Right atrium auricular region (tissue), 2 donors: ENCODE data around the gene TRIM72. TPM values are rescaled to one million over a fixed set of nuclear protein-coding genes. Genes with fewer than 3 reads are reported as not detected.
"Not testable (repeated sequence)": the region's sequence is repeated elsewhere in the genome, so short reads cannot be mapped to it uniquely, and the experiment has no call there.

Source experiments
- DNase-seq: peaks from one replicate; pipeline ENCODE4 v3.0.0-alpha.2; 2019; ENCODE audit warnings: low spot score
- H3K27ac ChIP-seq, 2 donors: fragments of 200-600 bp; sonication (generic); 1 replicate in 1 of 2; 2 replicates in 1 of 2; pipeline ENCODE4 v1.5.1; 2016 to 2019
- H3K27me3 ChIP-seq, 2 donors: fragments of 200-600 bp; sonication (generic); one replicate each; pipeline versions ENCODE4 v1.5.1 to v1.6.0; 2017 to 2019
- H3K36me3 ChIP-seq: fragments of 200-600 bp; sonication (generic); one replicate; pipeline ENCODE4 v1.5.1; 2016
- H3K4me1 ChIP-seq, 2 donors: fragments of 200-600 bp; sonication (generic); one replicate each; pipeline versions ENCODE4 v1.5.1 to v1.6.0; 2017 to 2019
- H3K4me3 ChIP-seq, 2 donors: fragments of 200-600 bp; sonication (generic); 1 replicate in 1 of 2; 2 replicates in 1 of 2; pipeline ENCODE4 v1.5.1; 2017 to 2019; ENCODE audit warnings: mild to moderate bottlenecking in 1 of 2, moderate library complexity in 1 of 2
- H3K9me3 ChIP-seq, 2 donors: fragments of 200-600 bp; sonication (generic); one replicate each; pipeline ENCODE4 v1.5.1; 2019
- total RNA-seq, 2 donors: library from RNA; depleted of rRNA; stranded (reverse); fragments of >200 nt; gene quantifications; one replicate each; pipeline ENCODE4 v1.1.0, GENCODE V29; 2016
- TF ChIP-seq, protein P1 (sequence below), 2 donors: fragments of 200-600 bp; sonication (generic); IDR thresholded peaks; one replicate each; pipeline ENCODE4 v1.5.1; 2019; ENCODE audit warnings: antibody characterized with exemption in 2 of 2

Gene TRIM72, protein sequence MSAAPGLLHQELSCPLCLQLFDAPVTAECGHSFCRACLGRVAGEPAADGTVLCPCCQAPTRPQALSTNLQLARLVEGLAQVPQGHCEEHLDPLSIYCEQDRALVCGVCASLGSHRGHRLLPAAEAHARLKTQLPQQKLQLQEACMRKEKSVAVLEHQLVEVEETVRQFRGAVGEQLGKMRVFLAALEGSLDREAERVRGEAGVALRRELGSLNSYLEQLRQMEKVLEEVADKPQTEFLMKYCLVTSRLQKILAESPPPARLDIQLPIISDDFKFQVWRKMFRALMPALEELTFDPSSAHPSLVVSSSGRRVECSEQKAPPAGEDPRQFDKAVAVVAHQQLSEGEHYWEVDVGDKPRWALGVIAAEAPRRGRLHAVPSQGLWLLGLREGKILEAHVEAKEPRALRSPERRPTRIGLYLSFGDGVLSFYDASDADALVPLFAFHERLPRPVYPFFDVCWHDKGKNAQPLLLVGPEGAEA
- under 1 TPM; 0.04 to 0.11 TPM for total RNA-seq

DNA sequence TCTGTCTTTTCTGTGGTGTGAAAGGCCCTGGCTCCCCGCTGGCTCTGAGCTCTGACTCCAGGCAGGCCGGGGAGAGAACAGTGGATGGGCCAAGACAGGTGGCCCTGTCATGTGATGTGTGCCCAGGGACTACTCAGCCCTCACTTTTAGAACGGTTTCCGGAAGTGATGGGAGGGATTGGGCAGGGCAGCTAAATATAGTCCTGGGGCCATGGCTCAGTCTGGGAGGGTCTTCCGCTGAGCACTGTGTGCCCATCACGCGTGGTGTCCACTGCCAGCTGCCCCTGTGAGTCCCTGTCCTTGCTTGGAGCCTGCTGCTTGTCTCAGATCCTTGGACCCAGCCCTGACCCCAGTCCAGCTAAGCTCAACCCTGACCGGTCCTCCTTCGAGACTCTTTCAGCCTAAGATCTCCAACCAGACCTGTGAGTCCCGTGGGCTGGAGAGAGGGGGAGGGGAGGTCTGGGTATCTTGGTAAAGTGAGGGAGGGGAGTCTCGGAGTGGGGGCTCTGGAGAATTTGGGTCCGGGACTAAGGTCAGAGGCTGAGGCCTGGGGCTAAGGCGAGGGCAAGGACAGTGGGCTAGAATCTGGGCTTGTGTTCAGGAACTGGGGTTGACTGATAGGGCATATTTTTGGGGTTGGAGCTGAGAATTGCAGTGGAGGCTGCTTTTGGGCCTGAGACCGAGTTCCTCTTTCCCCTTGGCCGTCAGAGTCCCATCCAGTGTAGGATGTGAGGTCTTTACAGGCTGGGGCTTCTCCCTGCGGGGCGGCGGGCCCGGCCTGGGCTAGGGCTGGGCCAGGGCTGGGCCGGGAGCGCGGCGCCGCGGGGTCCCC lies at the start of gene TRIM72:
Gene TRIM72 (plus strand): TSS at position 243 of the 831 bp plus-strand sequence. CDS start 620 bp downstream, outside the sequence.
- H3K27ac ChIP-seq, result no peak within 1 kb of the TSS
- no peak for DNase-seq
- H3K4me1 ChIP-seq, result peaks cover 0 to 29% of the 10 kb centered on the region in 2 donors
- peaks cover 0 to 12% of the 10 kb centered on the region in 2 donors for H3K27me3 ChIP-seq
- H3K9me3 ChIP-seq, result no peaks in the 10 kb centered on the region
- TF ChIP-seq, protein P1, sequence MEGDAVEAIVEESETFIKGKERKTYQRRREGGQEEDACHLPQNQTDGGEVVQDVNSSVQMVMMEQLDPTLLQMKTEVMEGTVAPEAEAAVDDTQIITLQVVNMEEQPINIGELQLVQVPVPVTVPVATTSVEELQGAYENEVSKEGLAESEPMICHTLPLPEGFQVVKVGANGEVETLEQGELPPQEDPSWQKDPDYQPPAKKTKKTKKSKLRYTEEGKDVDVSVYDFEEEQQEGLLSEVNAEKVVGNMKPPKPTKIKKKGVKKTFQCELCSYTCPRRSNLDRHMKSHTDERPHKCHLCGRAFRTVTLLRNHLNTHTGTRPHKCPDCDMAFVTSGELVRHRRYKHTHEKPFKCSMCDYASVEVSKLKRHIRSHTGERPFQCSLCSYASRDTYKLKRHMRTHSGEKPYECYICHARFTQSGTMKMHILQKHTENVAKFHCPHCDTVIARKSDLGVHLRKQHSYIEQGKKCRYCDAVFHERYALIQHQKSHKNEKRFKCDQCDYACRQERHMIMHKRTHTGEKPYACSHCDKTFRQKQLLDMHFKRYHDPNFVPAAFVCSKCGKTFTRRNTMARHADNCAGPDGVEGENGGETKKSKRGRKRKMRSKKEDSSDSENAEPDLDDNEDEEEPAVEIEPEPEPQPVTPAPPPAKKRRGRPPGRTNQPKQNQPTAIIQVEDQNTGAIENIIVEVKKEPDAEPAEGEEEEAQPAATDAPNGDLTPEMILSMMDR (IDR thresholded peaks at IDR 0.05), result no peak
- peak within 1 kb of the TSS; percentile 20 to 57 for H3K4me3 ChIP-seq
- H3K36me3 ChIP-seq, result no peaks in the 10 kb centered on the region

DNA sequence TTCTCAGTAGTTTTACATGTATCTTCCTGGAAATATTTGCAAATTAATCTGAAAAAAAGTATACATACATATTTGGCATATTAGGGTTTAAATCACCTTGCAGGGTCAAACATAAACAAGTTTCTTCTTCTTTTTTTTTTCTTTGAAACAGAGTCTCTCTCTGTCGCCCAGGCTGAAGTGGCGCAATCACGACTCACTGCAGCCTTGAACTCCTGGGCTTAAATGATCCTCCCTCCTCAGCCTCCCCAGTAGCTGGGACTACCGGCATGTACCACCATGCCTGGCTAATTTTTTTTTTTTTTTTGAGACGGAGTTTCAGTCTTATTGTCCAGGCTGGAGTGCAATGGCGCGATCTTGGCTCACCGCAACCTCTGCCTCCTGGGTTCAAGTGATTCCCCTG lies 46.6 kb upstream of the TRIM72 start:
- no peak for DNase-seq
- H3K27me3 ChIP-seq, result no peaks in the 10 kb centered on the region
- TF ChIP-seq, protein P1 (IDR thresholded peaks at IDR 0.05), result no peak
- H3K36me3 ChIP-seq, result no peaks in the 10 kb centered on the region
- H3K27ac ChIP-seq, result no peak overlapping the region
- H3K4me1 ChIP-seq, result peaks cover 0 to 7% of the 10 kb centered on the region in 2 donors
- H3K9me3 ChIP-seq, result no peaks in the 10 kb centered on the region
- no peak overlapping the region for H3K4me3 ChIP-seq

DNA sequence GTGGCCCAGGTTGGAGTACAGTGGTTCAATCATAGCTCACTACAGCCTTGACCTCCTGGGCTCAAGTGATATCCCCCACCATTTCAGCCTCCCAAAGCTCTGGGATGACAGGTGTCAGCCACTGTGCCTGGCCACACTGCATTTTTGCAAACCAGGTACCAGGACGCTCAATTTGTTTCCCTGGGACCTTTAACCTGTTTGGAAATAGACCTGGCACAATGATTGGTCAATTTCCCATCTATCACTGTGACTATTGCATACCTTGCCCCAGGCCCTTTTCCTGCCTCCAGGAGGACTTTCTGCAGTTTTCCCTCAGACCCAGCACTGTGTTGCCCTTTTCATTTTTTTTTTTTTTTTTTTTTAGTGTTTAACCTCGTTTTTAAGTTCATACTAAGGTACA lies 45.1 kb upstream of the TRIM72 start:
- H3K4me3 ChIP-seq, result no peak overlapping the region
- H3K9me3 ChIP-seq, result no peaks in the 10 kb centered on the region
- no peak overlapping the region for H3K27ac ChIP-seq
- DNase-seq, result no peak
- peaks cover 0 to 7% of the 10 kb centered on the region in 2 donors for H3K4me1 ChIP-seq
- H3K36me3 ChIP-seq, result no peaks in the 10 kb centered on the region
- TF ChIP-seq, protein P1 (IDR thresholded peaks at IDR 0.05), result no peak
- no peaks in the 10 kb centered on the region for H3K27me3 ChIP-seq

DNA sequence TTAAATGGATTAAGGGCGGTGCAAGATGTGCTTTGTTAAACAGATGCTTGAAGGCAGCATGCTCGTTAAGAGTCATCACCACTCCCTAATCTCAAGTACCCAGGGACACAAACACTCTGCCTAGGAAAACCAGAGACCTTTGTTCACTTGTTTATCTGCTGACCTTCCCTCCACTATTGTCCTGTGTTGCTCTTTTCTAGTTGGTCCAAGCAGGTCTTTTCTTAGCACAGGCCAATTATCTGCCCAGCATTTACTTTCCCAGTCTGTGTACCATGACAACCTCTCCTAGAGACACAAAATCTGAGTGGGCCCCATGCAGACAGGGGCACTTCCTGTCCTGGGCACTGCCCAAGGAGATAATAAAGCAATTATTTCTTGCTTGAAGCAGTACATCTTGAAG lies 43.9 kb upstream of the TRIM72 start:
- H3K4me3 ChIP-seq, H3K36me3 ChIP-seq, H3K4me1 ChIP-seq, DNase-seq, H3K27me3 ChIP-seq, H3K9me3 ChIP-seq: not testable (repeated sequence)
- H3K27ac ChIP-seq, result peak overlapping the region; percentile 37 to 53

DNA sequence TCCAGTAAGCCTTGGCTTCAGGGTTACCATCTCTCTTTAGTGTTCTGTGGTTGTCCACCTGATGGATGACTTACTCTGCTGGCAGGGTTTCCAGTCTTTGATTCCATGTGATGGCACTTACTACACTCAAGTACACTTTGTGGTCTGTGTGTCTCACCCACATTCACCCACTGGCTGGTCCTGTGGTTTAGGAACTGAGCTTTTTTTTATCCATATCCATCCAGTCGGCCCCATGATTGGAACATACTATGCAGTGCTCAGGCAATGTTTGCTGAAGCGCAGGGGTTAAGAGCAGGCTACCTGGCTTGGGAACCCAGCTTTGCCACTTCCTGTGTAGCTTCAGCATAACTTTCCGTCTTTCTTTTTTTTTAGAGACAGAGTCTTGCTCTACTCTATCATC lies 36.8 kb upstream of the TRIM72 start:
- Histone ChIP-seq H3K4me3 (no peak overlapping the region), H3K27me3 (no peaks in the 10 kb centered on the region), H3K4me1 (peaks cover 0 to 22% of the 10 kb centered on the region in 2 donors), H3K9me3 (no peaks in the 10 kb centered on the region), H3K36me3 (no peaks in the 10 kb centered on the region), H3K27ac (no peak overlapping the region)
- TF ChIP-seq, protein P1 (IDR thresholded peaks at IDR 0.05), result no peak
- DNase-seq, result no peak

DNA sequence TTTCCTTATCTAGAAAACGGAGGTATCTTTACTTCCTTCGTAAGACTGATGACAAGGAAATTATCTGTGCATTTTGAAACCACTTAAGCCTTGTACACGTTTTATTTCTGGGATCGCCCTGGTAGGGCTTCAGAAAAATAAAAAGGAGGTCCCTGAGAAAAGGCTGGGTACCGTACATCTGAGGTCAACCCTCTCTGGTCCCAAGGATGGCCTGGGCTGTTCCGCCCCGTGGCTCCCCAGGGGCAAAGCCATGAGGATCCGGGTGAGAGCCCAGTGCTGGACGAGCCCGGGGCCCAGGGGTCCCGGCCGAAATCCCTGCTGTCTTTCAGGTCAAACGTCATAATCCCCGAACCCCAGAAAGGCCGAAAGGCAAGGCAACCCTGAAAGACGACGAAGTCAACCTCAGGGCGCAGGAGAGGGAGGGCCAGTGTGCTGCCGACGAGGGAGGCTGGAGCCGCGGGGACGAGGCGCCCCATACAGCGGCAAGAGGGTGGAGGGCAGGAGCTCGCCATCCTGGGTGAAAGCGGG lies 34.6 kb upstream of the TRIM72 start:
- H3K9me3 ChIP-seq, result no peaks in the 10 kb centered on the region
- TF ChIP-seq, protein P1 (IDR thresholded peaks at IDR 0.05), result no peak
- H3K27ac ChIP-seq, result peak overlapping the region; percentile 97 to 100
- peaks cover 18% of the 10 kb centered on the region for H3K36me3 ChIP-seq
- DNase-seq, result no peak
- peaks cover 0 to 42% of the 10 kb centered on the region in 2 donors for H3K4me1 ChIP-seq
- H3K27me3 ChIP-seq, result no peaks in the 10 kb centered on the region
- peak overlapping the region; percentile 94 to 99 for H3K4me3 ChIP-seq
